Kidney (tissue), 14 donors: ENCODE data around the gene SULT4A1. TPM values are rescaled to one million over a fixed set of nuclear protein-coding genes. Genes with fewer than 3 reads are reported as not detected.
A peak's percentile ranks its signal among the peaks of the same experiment; 100 is the strongest.

Experiments
- DNase-seq, 5 donors: peaks; one replicate each; pipeline ENCODE4 v3.0.0-alpha.2; 2013 to 2020
- FAIRE-seq: peaks from 2 replicates; lab custom pipeline; 2012; peaks lifted over from hg19 to GRCh38; lab: Jason Lieb, UNC
- H3K27ac ChIP-seq, 2 donors: one replicate each; pipeline ENCODE4 v1.7.0; 2013; ENCODE audit warnings: low read depth in 2 of 2, low read length in 2 of 2, inconsistent platforms in 1 of 2
- H3K27me3 ChIP-seq: one replicate; pipeline ENCODE4 v1.7.1; 2013; ENCODE audit warnings: low read length, inconsistent platforms; ENCODE audit not compliant: control insufficient read depth, insufficient read depth
- H3K36me3 ChIP-seq, 3 donors: one replicate each; pipeline versions ENCODE4 v1.7.0 to v1.7.1; 2013; ENCODE audit warnings: low read length in 3 of 3, control low read depth in 1 of 3, inconsistent platforms in 1 of 3; ENCODE audit not compliant: insufficient read depth in 3 of 3, control insufficient read depth in 2 of 3
- H3K4me1 ChIP-seq, 3 donors: one replicate each; pipeline versions ENCODE4 v1.7.0 to v1.7.1; 2013; ENCODE audit warnings: low read length in 3 of 3, inconsistent platforms in 1 of 3, low read depth in 1 of 3; ENCODE audit not compliant: control insufficient read depth in 2 of 3, insufficient read depth in 2 of 3
- H3K4me3 ChIP-seq, 3 donors: one replicate each; pipeline versions ENCODE4 v1.7.0 to v1.8.1; 2013; ENCODE audit warnings: low read length in 3 of 3, control low read depth in 1 of 3, inconsistent platforms in 1 of 3
- H3K9ac ChIP-seq, 3 donors: one replicate each; pipeline versions ENCODE4 v1.7.0 to v1.7.1; 2013; ENCODE audit warnings: low read length in 3 of 3, control low read depth in 1 of 3, inconsistent platforms in 1 of 3
- H3K9me3 ChIP-seq, 3 donors: one replicate each; pipeline versions ENCODE4 v1.7.0 to v1.7.1; 2013; ENCODE audit warnings: low read length in 3 of 3, control low read depth in 1 of 3, inconsistent platforms in 1 of 3; ENCODE audit not compliant: control insufficient read depth in 2 of 3, insufficient read depth in 1 of 3
- CTCF ChIP-seq: IDR thresholded peaks from 3 replicates; pipeline ENCODE4 v1.5.1; 2012; ENCODE audit warnings: mild to moderate bottlenecking, moderate library complexity, borderline replicate concordance; ENCODE audit not compliant: insufficient read depth; ENCODE audit errors: extremely low read depth
- intact Hi-C: fragments of 100-400 bp; cut with DNase I; formaldehyde crosslinking; loops from one replicate; pipeline ENCODE4 v1.11.1; 2022
- polyA plus RNA-seq: library from polyadenylated mRNA; stranded (reverse); fragments of 350-450 nt; fragmentation: Illumina TruSeq; extraction: RNeasy Lipid Tissue Mini Kit (QIAGEN cat#74804); gene quantifications from one replicate; pipeline ENCODE4 v1.2.3, GENCODE V29; 2014; ENCODE audit warnings: low read depth, low replicate concordance; ENCODE audit not compliant: insufficient read depth
- total RNA-seq: library from RNA; stranded (reverse); fragmentation: NEBNext Ultra II Directional; extraction: Animal tissue kit (Norgen Biotek cat#: 25700); gene quantifications from one replicate; pipeline ENCODE4 v1.2.1, GENCODE V29; 2021
- donor health status: control.
- donor health status: control.
- donor health status: control.
- donor health status: control.
- donor health status: control.
- donor health status: DM: yes; HTN: yes; CAD: no.
- donor health status: Normal renal cell carcinoma (clear cell type).

Gene SULT4A1
- total and polyA plus RNA-seq, 2 donors from 2014 or later: 0.52 to 0.57 TPM

GRCh38 chr22:43823353-43823908 lies 38.9 kb downstream of the SULT4A1 start:
- DNase-seq: peak; percentile 65 to 89 (median 77)
- Histone ChIP-seq H3K36me3 (no peaks in the 10 kb centered on the region), H3K27me3 (no peaks in the 10 kb centered on the region), H3K9me3 (no peaks in the 10 kb centered on the region), H3K9ac (no peak overlapping the region), H3K4me3 (no peak overlapping the region), H3K27ac (peak overlapping the region; percentile 76 to 84), H3K4me1 (peaks cover 0 to 16% (median 15%) of the 10 kb centered on the region in 3 donors)
- FAIRE-seq: no peak
- no peak for TF ChIP-seq CTCF
- intact Hi-C loops: no loop called here

- intact Hi-C loops: no loop called here
- peak in 2 of 5 donors; percentile 34 to 53 for DNase-seq
- H3K4me1 ChIP-seq: peaks cover 0 to 13% (median 13%) of the 10 kb centered on the region in 3 donors
Observed at GRCh38 chr22:43821606-43822425, 40.5 kb downstream of the SULT4A1 start.

GRCh38 chr22:43820651-43821305 lies 41.5 kb downstream of the SULT4A1 start:
- FAIRE-seq: no peak
- H3K9ac ChIP-seq: no peak overlapping the region
- intact Hi-C loops: no loop called here
- peaks cover 0 to 11% (median 11%) of the 10 kb centered on the region in 3 donors for H3K4me1 ChIP-seq
- peak in 2 of 5 donors; percentile 25 to 30 for DNase-seq
- H3K27me3 ChIP-seq: no peaks in the 10 kb centered on the region
- H3K36me3 ChIP-seq: no peaks in the 10 kb centered on the region
- no peak overlapping the region for H3K27ac ChIP-seq
- no peaks in the 10 kb centered on the region for H3K9me3 ChIP-seq
- TF ChIP-seq CTCF: no peak
- no peak overlapping the region for H3K4me3 ChIP-seq

More at GRCh38 chr22:43821606-43822425, 40.5 kb downstream of the SULT4A1 start:
- no peak for FAIRE-seq
- Histone ChIP-seq H3K4me3 (no peak overlapping the region), H3K36me3 (no peaks in the 10 kb centered on the region), H3K27ac (no peak overlapping the region), H3K9ac (no peak overlapping the region), H3K9me3 (no peaks in the 10 kb centered on the region), H3K27me3 (no peaks in the 10 kb centered on the region)
- TF ChIP-seq CTCF: no peak
